Natural killer cell (primary cell): ENCODE data around the gene IRAK1. TPM values are rescaled to one million over a fixed set of nuclear protein-coding genes. Genes with fewer than 3 reads are reported as not detected.
"Not testable (repeated sequence)": the region's sequence is repeated elsewhere in the genome, so short reads cannot be mapped to it uniquely, and the experiment has no call there.

Experiments used
- ATAC-seq, 3 donors: fragments of 150-1000 bp in 2 of 3; fragments of 200-7000 bp in 1 of 3; cut with Tn5 transposase; 1 replicate in 1 of 3; 2 replicates in 2 of 3; pipeline ENCODE4 v1.10.0; 2021; ENCODE audit warnings: mild to moderate bottlenecking in 2 of 3, moderate library complexity in 2 of 3
- DNase-seq, 2 donors: peaks; one replicate each; pipeline versions ENCODE4 v3.0.0 to v3.0.0-alpha.2; 2013 to 2021; ENCODE audit warnings: mixed read lengths in 1 of 2
- H3K27ac ChIP-seq: one replicate; pipeline ENCODE4 v1.5.1; 2013; ENCODE audit warnings: mild to moderate bottlenecking, low read length
- H3K27me3 ChIP-seq: one replicate; pipeline ENCODE4 v1.6.1; 2013; ENCODE audit warnings: low read length; ENCODE audit not compliant: control insufficient read depth, insufficient read depth
- H3K36me3 ChIP-seq: one replicate; pipeline ENCODE4 v1.6.1; 2013; ENCODE audit warnings: low read length; ENCODE audit not compliant: control insufficient read depth, insufficient read depth
- H3K4me1 ChIP-seq: one replicate; pipeline ENCODE4 v1.6.1; 2013; ENCODE audit warnings: low read length; ENCODE audit not compliant: control insufficient read depth, insufficient read depth
- H3K4me3 ChIP-seq: one replicate; pipeline ENCODE4 v1.5.1; 2013; ENCODE audit warnings: low read length
- H3K9me3 ChIP-seq: one replicate; pipeline ENCODE4 v1.6.1; 2013; ENCODE audit warnings: low read length; ENCODE audit not compliant: control insufficient read depth, insufficient read depth
- H3K27ac Mint-ChIP-seq, 2 donors: one replicate each; pipeline ENCODE4 v1.8.0; 2022; ENCODE audit warnings: mild to moderate bottlenecking in 2 of 2, mixed read lengths in 2 of 2, moderate library complexity in 1 of 2
- H3K27me3 Mint-ChIP-seq, 2 donors: one replicate each; pipeline ENCODE4 v1.8.0; 2022; ENCODE audit warnings: low read depth in 2 of 2, mixed read lengths in 2 of 2
- H3K36me3 Mint-ChIP-seq: one replicate; pipeline ENCODE4 v1.8.0; 2022; ENCODE audit warnings: mixed read lengths
- H3K4me1 Mint-ChIP-seq, 2 donors: one replicate each; pipeline ENCODE4 v1.8.0; 2022; ENCODE audit warnings: mixed read lengths in 2 of 2
- H3K4me3 Mint-ChIP-seq: one replicate; pipeline ENCODE4 v1.8.0; 2022; ENCODE audit warnings: mild to moderate bottlenecking, moderate library complexity, mixed read lengths
- H3K9me3 Mint-ChIP-seq, 2 donors: one replicate each; pipeline ENCODE4 v1.8.0; 2022; ENCODE audit warnings: mixed read lengths in 2 of 2
- WGBS: methylation state at CpG from one replicate; pipeline ENCODE4 v1.1.7; 2013; ENCODE audit warnings: missing lambda C conversion rate; ENCODE audit not compliant: insufficient coverage; 5-methylcytosine and 5-hydroxymethylcytosine counted together
- intact Hi-C: fragments of 100-400 bp; cut with micrococcal nuclease; formaldehyde crosslinking; loops from one replicate; pipeline ENCODE4 v1.14.2; 2022
- total RNA-seq, 4 donors: library from RNA; stranded (reverse); fragments of 120-200 nt in 1 of 4; gene quantifications; one replicate each; pipeline versions ENCODE4 v1.2.3 to v1.2.4, GENCODE V29; 2013 to 2022
- TF ChIP-seq, protein P1 (sequence below): fragments of 200-600 bp; IDR thresholded peaks from one replicate; pipeline ENCODE4 v1.8.0; 2022; ENCODE audit warnings: antibody characterized with exemption

IRAK1 gene
- total RNA-seq, 3 donors from 2014 or later (not counting 1 experiment from before 2014, with no cell fraction given): 87.5 to 114 (median 107) TPM

DNA sequence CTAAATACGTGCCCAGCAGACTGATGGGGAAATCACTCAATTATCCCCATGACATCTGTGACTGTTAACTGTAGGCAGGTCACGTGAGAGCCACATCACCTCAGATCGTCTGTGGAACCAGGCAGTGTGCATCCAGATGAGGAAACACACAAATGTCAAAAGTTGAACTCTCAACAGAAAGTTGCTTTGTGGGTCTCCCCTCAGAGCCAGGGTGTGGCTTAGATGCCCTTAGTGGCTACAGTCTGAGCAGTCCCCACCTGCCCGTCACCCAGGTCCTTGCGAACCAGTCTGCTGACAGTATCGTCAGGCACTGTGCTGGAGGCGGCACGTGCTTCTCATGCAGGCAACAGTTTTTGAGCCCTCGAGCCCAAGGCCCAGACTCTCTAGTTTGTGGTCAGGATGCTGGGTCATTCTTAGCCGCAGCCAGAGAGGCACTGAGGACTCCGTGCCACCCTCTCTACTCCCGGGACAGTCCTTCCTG, 36.3 kb downstream of the IRAK1 start:
- no peaks in the 10 kb centered on the region for H3K27me3 ChIP-seq
- Mint-ChIP-seq H3K4me1 (peaks cover 19 to 26% of the 10 kb centered on the region in 2 donors), H3K36me3 (no peaks in the 10 kb centered on the region), H3K4me3 (no peak overlapping the region), H3K27ac (no peak overlapping the region), H3K9me3 (no peaks in the 10 kb centered on the region), H3K27me3 (peaks cover 0 to 6% of the 10 kb centered on the region in 2 donors)
- H3K4me1 ChIP-seq: peaks cover 67% of the 10 kb centered on the region
- intact Hi-C loops: no loop called here
- 45% methylated on average over 12 of the region's 12 CpGs for WGBS
- TF ChIP-seq, protein P1, sequence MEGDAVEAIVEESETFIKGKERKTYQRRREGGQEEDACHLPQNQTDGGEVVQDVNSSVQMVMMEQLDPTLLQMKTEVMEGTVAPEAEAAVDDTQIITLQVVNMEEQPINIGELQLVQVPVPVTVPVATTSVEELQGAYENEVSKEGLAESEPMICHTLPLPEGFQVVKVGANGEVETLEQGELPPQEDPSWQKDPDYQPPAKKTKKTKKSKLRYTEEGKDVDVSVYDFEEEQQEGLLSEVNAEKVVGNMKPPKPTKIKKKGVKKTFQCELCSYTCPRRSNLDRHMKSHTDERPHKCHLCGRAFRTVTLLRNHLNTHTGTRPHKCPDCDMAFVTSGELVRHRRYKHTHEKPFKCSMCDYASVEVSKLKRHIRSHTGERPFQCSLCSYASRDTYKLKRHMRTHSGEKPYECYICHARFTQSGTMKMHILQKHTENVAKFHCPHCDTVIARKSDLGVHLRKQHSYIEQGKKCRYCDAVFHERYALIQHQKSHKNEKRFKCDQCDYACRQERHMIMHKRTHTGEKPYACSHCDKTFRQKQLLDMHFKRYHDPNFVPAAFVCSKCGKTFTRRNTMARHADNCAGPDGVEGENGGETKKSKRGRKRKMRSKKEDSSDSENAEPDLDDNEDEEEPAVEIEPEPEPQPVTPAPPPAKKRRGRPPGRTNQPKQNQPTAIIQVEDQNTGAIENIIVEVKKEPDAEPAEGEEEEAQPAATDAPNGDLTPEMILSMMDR: no peak
- H3K27ac ChIP-seq: peak overlapping the region; percentile 42
- H3K36me3 ChIP-seq: no peaks in the 10 kb centered on the region
- no peak overlapping the region for H3K4me3 ChIP-seq
- H3K9me3 ChIP-seq: no peaks in the 10 kb centered on the region
- ATAC-seq (peak in 1 of 3 donors; percentile 6), DNase-seq (peak in 1 of 2 donors; percentile 49)

DNA sequence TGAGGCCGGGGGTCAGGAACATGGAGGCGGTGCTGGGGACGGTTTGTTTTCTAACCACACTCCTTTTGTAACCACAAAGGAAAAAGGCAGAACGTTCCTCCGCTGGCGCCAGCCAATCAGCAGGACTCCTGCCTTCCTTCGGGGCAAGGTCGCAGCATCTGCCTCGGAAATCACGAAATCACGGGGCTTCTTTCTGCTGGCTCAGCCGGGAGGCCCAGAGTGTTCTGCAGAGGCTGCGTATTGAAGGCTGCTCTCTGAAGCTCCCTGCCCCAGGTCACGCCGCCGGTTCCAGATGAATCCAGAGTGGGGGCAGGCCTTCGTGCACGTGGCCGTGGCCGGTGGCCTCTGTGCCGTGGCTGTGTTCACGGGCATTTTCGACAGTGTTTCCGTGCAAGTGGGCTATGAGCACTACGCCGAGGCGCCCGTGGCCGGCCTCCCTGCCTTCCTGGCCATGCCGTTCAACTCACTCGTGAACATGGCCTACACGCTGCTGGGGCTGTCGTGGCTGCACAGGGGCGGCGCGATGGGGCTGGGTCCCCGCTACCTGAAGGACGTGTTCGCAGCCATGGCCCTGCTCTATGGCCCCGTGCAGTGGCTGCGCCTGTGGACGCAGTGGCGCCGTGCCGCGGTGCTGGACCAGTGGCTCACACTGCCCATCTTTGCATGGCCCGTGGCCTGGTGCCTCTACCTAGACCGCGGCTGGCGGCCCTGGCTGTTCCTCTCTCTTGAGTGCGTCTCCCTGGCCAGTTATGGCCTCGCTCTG, 37.8 kb downstream of the IRAK1 start:
- TF ChIP-seq, protein P1: no peak
- peak overlapping the region; percentile 74 for H3K27ac ChIP-seq
- H3K9me3 ChIP-seq: no peaks in the 10 kb centered on the region
- 53% methylated on average over 49 of the region's 52 CpGs for WGBS
- peak in 1 of 2 donors; percentile 79 for DNase-seq
- H3K27me3 Mint-ChIP-seq: peaks cover 0 to 6% of the 10 kb centered on the region in 2 donors
- no peaks in the 10 kb centered on the region for H3K9me3 Mint-ChIP-seq
- intact Hi-C loops: no loop called here
- H3K4me3 Mint-ChIP-seq: peak overlapping the region; percentile 47
- peak in 1 of 3 donors; percentile 12 for ATAC-seq
- H3K27ac Mint-ChIP-seq: peak overlapping the region; percentile 81 to 82
- H3K36me3 ChIP-seq: no peaks in the 10 kb centered on the region
- H3K4me1 ChIP-seq: peaks cover 67% of the 10 kb centered on the region
- H3K4me3 ChIP-seq: peak overlapping the region; percentile 13
- no peaks in the 10 kb centered on the region for H3K27me3 ChIP-seq
- H3K36me3 Mint-ChIP-seq: no peaks in the 10 kb centered on the region
- H3K4me1 Mint-ChIP-seq: peaks cover 19 to 26% of the 10 kb centered on the region in 2 donors

DNA sequence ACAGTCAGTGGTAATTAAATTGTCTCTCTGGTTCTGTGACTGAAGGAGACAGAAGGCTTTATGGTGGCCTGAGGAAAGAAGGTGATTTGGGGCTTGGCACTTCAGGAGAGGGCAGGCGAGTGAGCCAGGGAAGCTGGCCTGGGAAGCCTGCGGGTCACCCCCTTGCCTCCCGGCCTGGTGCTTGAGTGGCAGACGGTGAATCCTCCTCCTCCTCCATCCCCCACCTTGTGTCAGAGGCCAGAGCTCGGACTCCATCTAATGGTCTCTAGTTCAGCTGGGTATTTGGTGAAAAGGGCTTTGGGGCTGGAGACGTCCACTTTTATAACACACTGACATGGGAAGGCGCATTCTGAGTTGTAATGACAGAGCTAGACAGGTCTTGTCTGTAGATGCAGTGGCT, 38.5 kb downstream of the IRAK1 start:
- Histone ChIP-seq H3K9me3 (no peaks in the 10 kb centered on the region), H3K4me3 (no peak overlapping the region), H3K36me3 (no peaks in the 10 kb centered on the region), H3K27ac (peak overlapping the region; percentile 74), H3K4me1 (peaks cover 62% of the 10 kb centered on the region), H3K27me3 (no peaks in the 10 kb centered on the region)
- Mint-ChIP-seq H3K36me3 (no peaks in the 10 kb centered on the region), H3K27me3 (peaks cover 0 to 6% of the 10 kb centered on the region in 2 donors), H3K4me1 (peaks cover 19 to 26% of the 10 kb centered on the region in 2 donors), H3K9me3 (no peaks in the 10 kb centered on the region), H3K4me3 (peak overlapping the region; percentile 28), H3K27ac (peak overlapping the region; percentile 81 to 82)
- TF ChIP-seq, protein P1: no peak
- intact Hi-C loops: no loop called here
- WGBS: 100% methylated on average over 1 of the region's 7 CpGs
- DNase-seq: peak in 1 of 2 donors; percentile 23
- ATAC-seq: no peak

DNA sequence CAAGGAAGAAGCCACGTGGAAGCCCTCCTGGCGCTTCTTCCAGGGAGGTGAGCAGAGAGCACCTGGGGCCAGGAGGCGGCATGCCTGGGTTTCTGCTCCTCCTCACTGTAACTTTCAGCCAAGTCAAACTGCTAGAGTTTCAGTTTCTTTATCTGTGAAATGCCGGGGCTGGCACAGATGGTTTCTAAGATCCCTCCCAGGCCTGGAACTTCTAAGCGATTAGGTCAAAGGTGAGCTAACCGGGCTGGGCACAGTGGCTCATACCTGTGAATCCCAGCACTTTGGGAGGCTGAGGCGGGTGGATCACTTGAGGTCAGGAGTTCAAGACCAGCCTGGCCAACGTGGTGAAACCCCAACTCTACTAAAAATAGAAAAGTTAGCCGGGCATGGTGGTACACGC, 39.3 kb downstream of the IRAK1 start:
- H3K27me3 ChIP-seq, H3K36me3 Mint-ChIP-seq, H3K9me3 Mint-ChIP-seq, H3K4me3 ChIP-seq, intact Hi-C loops, H3K9me3 ChIP-seq, H3K36me3 ChIP-seq, H3K27me3 Mint-ChIP-seq: not testable (repeated sequence)
- Mint-ChIP-seq H3K4me3 (peak overlapping the region; percentile 74), H3K4me1 (peaks cover 19 to 26% of the 10 kb centered on the region in 2 donors), H3K27ac (peak overlapping the region; percentile 81 to 82)
- peak overlapping the region; percentile 74 for H3K27ac ChIP-seq
- 11% methylated on average over 5 of the region's 10 CpGs for WGBS
- peaks cover 54% of the 10 kb centered on the region for H3K4me1 ChIP-seq
- DNase-seq: peak in 1 of 2 donors; percentile 54
- ATAC-seq: peak; percentile 66 to 69 (median 66)
